ENCODE measurements around the gene SHB. TPM values are rescaled to one million over a fixed set of nuclear protein-coding genes. Genes with fewer than 3 reads are reported as not detected.
A peak's percentile ranks its signal among the peaks of the same experiment; 100 is the strongest.

Gene SHB
- total and polyA plus RNA-seq, 2 of the 13 experiments (the other 11 are each of a cell fraction or from before 2014, with no cell fraction given): 19.4 to 20.7 TPM

- TF ChIP-seq ZNF580 (CRISPR knock-in tag; IDR thresholded peaks at IDR 0.05; ENCODE audit: borderline replicate concordance, low read depth) (0 out of 2 replicates have a peak, but pooled peaks have one; percentile 61), PRPF4 (IDR thresholded peaks at IDR 0.05; ENCODE audit: low read depth, low read length, poor library complexity, severe bottlenecking) (no peak), ZUFSP (CRISPR knock-in tag; IDR thresholded peaks at IDR 0.05; ENCODE audit: borderline replicate concordance) (no peak), CEBPZ (IDR thresholded peaks at IDR 0.05; ENCODE audit: low read length) (no peak), FUBP1 (CRISPR knock-in tag; IDR thresholded peaks at IDR 0.05; ENCODE audit: borderline replicate concordance) (no peak; the same call in 1 of the 2 replicates), ZNF275 (CRISPR knock-in tag; IDR thresholded peaks at IDR 0.05; ENCODE audit: borderline replicate concordance) (0 out of 2 replicates have a peak, but pooled peaks have one; percentile 37), MAZ (IDR thresholded peaks at IDR 0.05; ENCODE audit: borderline replicate concordance, low read depth, low read length) (no peak), MAZ (CRISPR knock-in tag; IDR thresholded peaks at IDR 0.05; ENCODE audit: low read depth) (no peak; the same call in none of the 2 replicates), ARNT2 (CRISPR knock-in tag; IDR thresholded peaks at IDR 0.05; ENCODE audit: low read depth) (peak; percentile 77), CREM (IDR thresholded peaks at IDR 0.05) (peak; percentile 89), CREM (CRISPR knock-in tag; IDR thresholded peaks at IDR 0.05) (no peak), ZNF780A (CRISPR knock-in tag; IDR thresholded peaks at IDR 0.05) (no peak), RARG (CRISPR knock-in tag; IDR thresholded peaks at IDR 0.05; ENCODE audit: low read depth) (no peak), ZNF816 (CRISPR knock-in tag; IDR thresholded peaks at IDR 0.05; ENCODE audit: borderline replicate concordance) (no peak; the same call in 1 of the 2 replicates), TCF7L2 (IDR thresholded peaks at IDR 0.05; ENCODE audit: low read depth, low read length) (peak; percentile 65), CREBL2 (CRISPR knock-in tag; IDR thresholded peaks at IDR 0.05; ENCODE audit: borderline replicate concordance) (no peak), ZSCAN22 (CRISPR knock-in tag; IDR thresholded peaks at IDR 0.05) (0 out of 2 replicates have a peak, but pooled peaks have one; percentile 49), ZNF589 (CRISPR knock-in tag; conservative IDR thresholded peaks at IDR 0.05) (0 out of 2 replicates have a peak, but pooled peaks have one; percentile 38)
Observed at GRCh38 chr9:38047301-38048251, 21.5 kb downstream of the SHB start (continued).

Data from HepG2 (cell line).